Measurements from ENCODE around the gene FLT3.

DNA sequence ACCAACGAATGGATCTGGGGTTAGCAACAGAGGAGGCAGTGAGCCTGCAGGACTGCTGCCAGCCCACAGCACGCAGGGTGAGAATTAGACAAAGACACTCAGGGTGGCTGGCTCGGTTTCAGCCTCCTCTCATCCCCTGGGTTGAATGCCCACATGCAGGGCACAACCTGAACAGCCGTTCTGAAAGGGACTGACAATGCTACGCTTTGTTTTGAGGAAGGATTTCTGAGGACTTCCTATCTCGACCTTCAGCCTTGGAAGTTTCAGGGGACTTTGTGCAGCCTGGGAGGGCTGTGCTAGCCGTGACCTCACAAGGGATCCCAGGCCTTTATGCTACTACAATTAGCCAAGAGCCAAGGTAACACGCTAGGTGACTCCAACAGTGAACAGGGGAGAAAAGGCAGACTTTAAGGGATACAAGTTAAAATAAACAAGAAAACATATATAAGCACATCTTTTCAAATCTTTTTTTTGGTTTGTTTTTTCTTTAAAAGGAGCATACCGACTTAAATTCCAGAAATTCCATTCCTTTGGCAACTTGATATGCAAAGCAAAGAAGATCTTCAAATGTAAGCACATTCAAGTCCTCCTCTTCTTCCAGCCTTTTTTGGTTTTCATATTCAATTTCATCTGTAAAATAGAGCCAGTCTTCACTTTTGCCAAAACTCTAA lies 77.4 kb downstream of the FLT3 start:
- TF ChIP-seq, protein P1, sequence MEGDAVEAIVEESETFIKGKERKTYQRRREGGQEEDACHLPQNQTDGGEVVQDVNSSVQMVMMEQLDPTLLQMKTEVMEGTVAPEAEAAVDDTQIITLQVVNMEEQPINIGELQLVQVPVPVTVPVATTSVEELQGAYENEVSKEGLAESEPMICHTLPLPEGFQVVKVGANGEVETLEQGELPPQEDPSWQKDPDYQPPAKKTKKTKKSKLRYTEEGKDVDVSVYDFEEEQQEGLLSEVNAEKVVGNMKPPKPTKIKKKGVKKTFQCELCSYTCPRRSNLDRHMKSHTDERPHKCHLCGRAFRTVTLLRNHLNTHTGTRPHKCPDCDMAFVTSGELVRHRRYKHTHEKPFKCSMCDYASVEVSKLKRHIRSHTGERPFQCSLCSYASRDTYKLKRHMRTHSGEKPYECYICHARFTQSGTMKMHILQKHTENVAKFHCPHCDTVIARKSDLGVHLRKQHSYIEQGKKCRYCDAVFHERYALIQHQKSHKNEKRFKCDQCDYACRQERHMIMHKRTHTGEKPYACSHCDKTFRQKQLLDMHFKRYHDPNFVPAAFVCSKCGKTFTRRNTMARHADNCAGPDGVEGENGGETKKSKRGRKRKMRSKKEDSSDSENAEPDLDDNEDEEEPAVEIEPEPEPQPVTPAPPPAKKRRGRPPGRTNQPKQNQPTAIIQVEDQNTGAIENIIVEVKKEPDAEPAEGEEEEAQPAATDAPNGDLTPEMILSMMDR (IDR thresholded peaks at IDR 0.05; ENCODE audit: low read length), result no peak
- no peak for TF ChIP-seq EZH2 (optimal IDR thresholded peaks at IDR 0.05; ENCODE audit: low read depth, low read length)
- TF ChIP-seq EZH2phosphoT487 (IDR thresholded peaks at IDR 0.05; ENCODE audit: low read length), result no peak
